ENCODE measurements around the gene REPS2. TPM values are rescaled to one million over a fixed set of nuclear protein-coding genes. Genes with fewer than 3 reads are reported as not detected.

The REPS2 gene
- total RNA-seq, 1 donor from 2014 or later = 4.7 TPM

DNA sequence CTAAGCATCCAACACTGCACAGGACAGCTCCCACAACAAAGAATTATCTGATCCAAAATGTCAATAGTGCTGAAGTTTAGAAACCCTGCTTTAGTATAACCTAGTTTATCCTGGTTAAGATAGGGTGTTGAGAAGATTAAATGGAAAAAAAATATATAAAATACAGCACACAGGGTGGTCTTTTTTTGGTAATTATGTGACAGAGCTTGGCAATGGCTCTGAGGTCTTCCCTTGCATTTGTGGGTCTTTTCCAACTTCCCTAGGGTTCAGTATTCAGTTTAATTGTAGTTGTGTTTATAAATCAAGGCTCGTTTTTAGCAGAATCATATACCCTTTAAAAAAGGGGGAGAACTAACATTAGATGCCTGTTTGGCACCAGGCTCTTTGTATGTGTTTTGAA lies 36.6 kb downstream of the REPS2 start:
- Histone ChIP-seq H3K27me3 (no peaks in the 10 kb centered on the region), H3K9me3 (no peaks in the 10 kb centered on the region), H3K27ac (no peak overlapping the region), H3K4me1 (no peaks in the 10 kb centered on the region), H3K36me3 (no peaks in the 10 kb centered on the region), H3K4me3 (no peak overlapping the region)
- DNase-seq (ENCODE audit: low spot score in 2 of 2) = no peak
- intact Hi-C loops (cut with DNase I) = no loop called here
- TF ChIP-seq, protein P1, sequence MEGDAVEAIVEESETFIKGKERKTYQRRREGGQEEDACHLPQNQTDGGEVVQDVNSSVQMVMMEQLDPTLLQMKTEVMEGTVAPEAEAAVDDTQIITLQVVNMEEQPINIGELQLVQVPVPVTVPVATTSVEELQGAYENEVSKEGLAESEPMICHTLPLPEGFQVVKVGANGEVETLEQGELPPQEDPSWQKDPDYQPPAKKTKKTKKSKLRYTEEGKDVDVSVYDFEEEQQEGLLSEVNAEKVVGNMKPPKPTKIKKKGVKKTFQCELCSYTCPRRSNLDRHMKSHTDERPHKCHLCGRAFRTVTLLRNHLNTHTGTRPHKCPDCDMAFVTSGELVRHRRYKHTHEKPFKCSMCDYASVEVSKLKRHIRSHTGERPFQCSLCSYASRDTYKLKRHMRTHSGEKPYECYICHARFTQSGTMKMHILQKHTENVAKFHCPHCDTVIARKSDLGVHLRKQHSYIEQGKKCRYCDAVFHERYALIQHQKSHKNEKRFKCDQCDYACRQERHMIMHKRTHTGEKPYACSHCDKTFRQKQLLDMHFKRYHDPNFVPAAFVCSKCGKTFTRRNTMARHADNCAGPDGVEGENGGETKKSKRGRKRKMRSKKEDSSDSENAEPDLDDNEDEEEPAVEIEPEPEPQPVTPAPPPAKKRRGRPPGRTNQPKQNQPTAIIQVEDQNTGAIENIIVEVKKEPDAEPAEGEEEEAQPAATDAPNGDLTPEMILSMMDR (IDR thresholded peaks at IDR 0.05) = no peak

DNA sequence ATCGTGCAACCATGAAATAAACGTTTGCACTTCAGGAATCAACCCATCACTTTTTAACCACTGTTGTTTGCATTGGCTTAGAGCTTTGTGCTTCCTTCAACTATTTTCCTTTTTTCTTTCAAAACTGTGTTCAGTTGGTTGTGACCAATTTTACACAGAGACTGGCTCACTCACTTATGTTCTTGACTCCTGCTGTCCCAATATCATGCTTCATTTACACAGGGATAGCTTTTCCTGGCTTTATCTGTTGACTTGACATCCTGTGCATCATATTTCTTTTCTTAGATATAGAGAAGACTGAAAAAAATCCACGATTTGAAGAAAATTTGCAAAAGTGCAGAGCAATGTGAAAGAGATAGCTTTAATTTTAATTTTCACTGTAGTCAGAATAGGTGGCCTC lies 38.8 kb downstream of the REPS2 start:
- no peak for DNase-seq (ENCODE audit: low spot score in 2 of 2)
- no peaks in the 10 kb centered on the region for H3K9me3 ChIP-seq
- intact Hi-C loops (cut with DNase I) = no loop called here
- no peaks in the 10 kb centered on the region for H3K4me1 ChIP-seq
- H3K27me3 ChIP-seq = no peaks in the 10 kb centered on the region
- TF ChIP-seq, protein P1 (IDR thresholded peaks at IDR 0.05) = no peak
- H3K27ac ChIP-seq = no peak overlapping the region
- no peaks in the 10 kb centered on the region for H3K36me3 ChIP-seq
- H3K4me3 ChIP-seq = no peak overlapping the region

DNA sequence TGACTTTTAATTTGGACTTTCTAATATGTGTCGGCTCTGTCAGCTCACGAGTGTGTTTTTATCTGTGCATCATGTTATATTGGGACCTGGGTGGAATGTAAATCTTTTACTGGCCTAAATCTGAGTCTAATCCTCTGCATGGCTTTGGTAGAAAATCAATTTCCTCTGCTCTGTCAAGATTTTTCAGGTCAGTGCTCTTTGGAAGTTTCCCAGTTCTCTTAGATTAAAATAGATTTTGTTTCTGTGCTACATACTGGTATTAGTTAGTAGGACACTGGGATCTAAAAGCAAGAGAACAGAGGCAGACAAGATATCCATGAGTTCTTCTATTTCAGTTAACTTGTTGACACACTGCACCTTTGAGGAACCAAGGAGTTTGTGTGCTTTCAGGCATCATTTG lies 39.7 kb downstream of the REPS2 start:
- no peaks in the 10 kb centered on the region for H3K27me3 ChIP-seq
- no peaks in the 10 kb centered on the region for H3K4me1 ChIP-seq
- H3K27ac ChIP-seq = no peak overlapping the region
- H3K36me3 ChIP-seq = no peaks in the 10 kb centered on the region
- intact Hi-C loops (cut with DNase I) = no loop called here
- H3K4me3 ChIP-seq = no peak overlapping the region
- DNase-seq (ENCODE audit: low spot score in 2 of 2) = no peak
- TF ChIP-seq, protein P1 (IDR thresholded peaks at IDR 0.05) = no peak
- no peaks in the 10 kb centered on the region for H3K9me3 ChIP-seq

DNA sequence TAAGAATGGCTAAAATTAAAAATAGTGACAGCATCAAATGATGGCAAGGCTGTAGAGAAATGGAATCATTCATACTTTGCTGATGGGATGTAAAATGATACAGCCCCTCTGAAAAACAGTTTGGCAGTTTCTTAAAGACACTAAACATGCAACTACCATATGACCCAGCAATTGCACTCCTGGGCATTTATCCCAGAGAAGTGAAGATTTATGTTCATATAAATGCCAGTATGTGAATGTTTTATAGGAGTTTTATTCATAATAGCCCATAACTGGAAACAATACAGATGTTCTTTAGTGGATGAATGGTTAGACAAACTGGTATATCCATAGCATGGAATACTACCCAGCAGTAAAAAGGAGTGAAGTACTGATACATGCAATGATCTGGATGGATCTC lies 43.3 kb downstream of the REPS2 start:
- Histone ChIP-seq H3K4me3 (no peak overlapping the region), H3K27ac (no peak overlapping the region), H3K4me1 (no peaks in the 10 kb centered on the region), H3K36me3 (no peaks in the 10 kb centered on the region), H3K9me3 (no peaks in the 10 kb centered on the region), H3K27me3 (no peaks in the 10 kb centered on the region)
- DNase-seq (ENCODE audit: low spot score in 2 of 2) = no peak
- intact Hi-C loops (cut with DNase I) = no loop called here
- TF ChIP-seq, protein P1 (IDR thresholded peaks at IDR 0.05) = no peak

DNA sequence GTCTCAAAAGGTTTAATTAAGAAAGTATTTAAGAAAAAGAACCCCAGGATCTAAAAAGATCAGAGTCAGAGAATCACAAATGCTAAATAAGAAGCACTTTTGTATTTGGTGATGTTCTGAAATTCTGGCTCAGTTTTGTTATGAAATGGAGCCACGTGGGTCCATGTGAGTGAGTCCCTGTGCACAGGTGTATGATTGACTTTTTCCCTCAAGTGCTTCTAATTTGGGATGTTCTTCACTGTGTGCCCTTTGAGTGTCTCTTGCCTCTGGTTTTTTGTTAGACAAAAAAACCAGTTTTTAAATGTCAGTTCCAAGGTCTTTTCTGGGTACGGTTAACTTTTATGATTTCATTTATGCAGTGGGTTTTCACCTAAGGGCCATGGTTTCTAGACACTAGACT lies 44.4 kb downstream of the REPS2 start:
- Histone ChIP-seq H3K4me3 (no peak overlapping the region), H3K36me3 (no peaks in the 10 kb centered on the region), H3K27ac (no peak overlapping the region), H3K9me3 (no peaks in the 10 kb centered on the region), H3K4me1 (no peaks in the 10 kb centered on the region), H3K27me3 (no peaks in the 10 kb centered on the region)
- no peak for DNase-seq (ENCODE audit: low spot score in 2 of 2)
- intact Hi-C loops (cut with DNase I) = no loop called here
- TF ChIP-seq, protein P1 (IDR thresholded peaks at IDR 0.05) = no peak

DNA sequence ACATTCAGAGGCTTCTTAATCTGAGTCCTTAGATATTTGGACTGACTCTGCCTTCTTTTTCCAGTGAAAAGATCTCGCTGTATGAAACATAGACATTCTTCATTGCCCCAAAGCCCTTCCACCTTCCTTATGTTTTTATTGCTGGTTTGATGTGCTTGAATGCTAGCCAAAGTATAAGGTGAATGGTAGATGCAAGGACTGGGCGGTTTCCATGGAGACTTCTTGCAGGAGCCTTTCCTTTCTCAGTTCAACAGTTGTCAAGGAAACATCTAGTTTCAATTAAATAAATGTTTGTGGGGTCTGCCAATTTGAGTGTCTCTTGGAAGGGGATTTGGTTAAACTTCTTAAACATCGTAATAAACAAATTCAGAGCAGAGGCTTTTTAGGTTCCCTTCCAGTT lies 46.0 kb downstream of the REPS2 start:
- TF ChIP-seq, protein P1 (IDR thresholded peaks at IDR 0.05) = no peak

More for the DNA sequence above, 46.0 kb downstream of the REPS2 start:
- DNase-seq (ENCODE audit: low spot score in 2 of 2) = no peak
- no peaks in the 10 kb centered on the region for H3K27me3 ChIP-seq
- H3K27ac ChIP-seq = no peak overlapping the region
- H3K4me3 ChIP-seq = no peak overlapping the region
- intact Hi-C loops (cut with DNase I) = no loop called here
- H3K4me1 ChIP-seq = no peaks in the 10 kb centered on the region
- H3K9me3 ChIP-seq = no peaks in the 10 kb centered on the region
- H3K36me3 ChIP-seq = no peaks in the 10 kb centered on the region
